Cardiac muscle cell (in vitro differentiated cells and primary cell): Measurements from ENCODE around the gene TP73. TPM values are rescaled to one million over a fixed set of nuclear protein-coding genes. Genes with fewer than 3 reads are reported as not detected.
"Not testable (repeated sequence)": the region's sequence is repeated elsewhere in the genome, so short reads cannot be mapped to it uniquely, and the experiment has no call there.

Experiments
- DNase-seq, 2 donors: peaks; one replicate each; pipeline versions ENCODE4 v3.0.0 to v3.0.0-alpha.2; 2010 to 2017; ENCODE audit warnings: low read depth in 1 of 2, low spot score in 1 of 2
- H3K27ac ChIP-seq: fragments of 200-600 bp; sonication (generic); 2 replicates; pipeline ENCODE4 v1.5.1; 2016
- H3K27me3 ChIP-seq: fragments of 200-600 bp; sonication (generic); 2 replicates; pipeline ENCODE4 v1.6.0; 2016; ENCODE audit warnings: control low read depth
- H3K36me3 ChIP-seq: fragments of 200-600 bp; sonication (generic); 2 replicates; pipeline ENCODE4 v1.5.1; 2016; ENCODE audit warnings: control low read depth
- H3K4me1 ChIP-seq: fragments of 200-600 bp; sonication (generic); 2 replicates; pipeline ENCODE4 v1.8.1; 2017; ENCODE audit warnings: low read depth, mild to moderate bottlenecking, mixed run types
- H3K4me3 ChIP-seq: fragments of 200-600 bp; sonication (generic); 2 replicates; pipeline ENCODE4 v1.5.1; 2016; ENCODE audit warnings: mild to moderate bottlenecking
- H3K9me3 ChIP-seq: fragments of 200-600 bp; sonication (generic); 2 replicates; pipeline ENCODE4 v1.5.1; 2017; ENCODE audit warnings: low read depth, mild to moderate bottlenecking, control low read depth
- polyA plus RNA-seq: library from polyadenylated mRNA; unstranded; fragments of >200 nt; fragmentation: Nextera tagmentation; extraction: Ambion mirVana; gene quantifications from 2 replicates; pipeline ENCODE4 v1.2.1, GENCODE V29; 2016
- total RNA-seq: library from RNA; depleted of rRNA; stranded (reverse); fragments of >200 nt; gene quantifications from 2 replicates; pipeline ENCODE4 v1.2.3, GENCODE V29; 2016
- TF ChIP-seq, protein P1 (sequence below): IDR thresholded peaks from 2 replicates; pipeline ENCODE4 v1.5.1; 2012; ENCODE audit warnings: low read depth, mild to moderate bottlenecking, low read length

Gene TP73
- total and polyA plus RNA-seq, 2 experiments from 2014 or later, result 0.87 TPM; not detected in 1

DNA sequence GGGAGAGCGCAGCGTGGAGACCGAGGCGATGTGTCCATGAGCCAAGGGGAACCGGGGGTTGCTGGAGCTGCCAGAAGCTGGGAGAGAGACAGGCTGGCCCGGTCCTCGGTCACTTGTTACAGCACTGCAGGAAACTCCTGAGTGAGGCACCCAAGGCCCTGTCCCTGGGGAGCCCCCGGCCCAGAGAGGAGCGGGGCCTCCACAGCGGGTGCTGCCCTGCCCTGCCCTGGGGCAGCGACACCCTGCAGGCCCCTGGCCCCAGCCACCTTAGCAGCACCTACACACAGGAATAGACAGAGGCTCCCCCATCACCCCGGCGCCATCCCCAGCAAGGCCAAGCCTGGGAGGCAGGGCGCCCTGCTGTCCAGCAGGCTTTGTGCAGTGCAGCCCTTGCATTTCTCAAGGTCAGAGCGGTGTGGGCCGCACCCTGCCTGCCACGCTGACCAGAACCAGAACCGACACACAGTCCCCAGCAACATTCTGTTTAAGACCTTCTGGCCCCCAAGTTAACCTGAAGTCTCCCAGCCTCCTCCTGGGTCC, 34.4 kb upstream of the TP73 start:
- H3K27me3 ChIP-seq, result no peaks in the 10 kb centered on the region
- no peak overlapping the region for H3K4me3 ChIP-seq
- no peak for DNase-seq
- peaks cover 19% of the 10 kb centered on the region for H3K4me1 ChIP-seq
- H3K36me3 ChIP-seq, result no peaks in the 10 kb centered on the region
- TF ChIP-seq, protein P1, sequence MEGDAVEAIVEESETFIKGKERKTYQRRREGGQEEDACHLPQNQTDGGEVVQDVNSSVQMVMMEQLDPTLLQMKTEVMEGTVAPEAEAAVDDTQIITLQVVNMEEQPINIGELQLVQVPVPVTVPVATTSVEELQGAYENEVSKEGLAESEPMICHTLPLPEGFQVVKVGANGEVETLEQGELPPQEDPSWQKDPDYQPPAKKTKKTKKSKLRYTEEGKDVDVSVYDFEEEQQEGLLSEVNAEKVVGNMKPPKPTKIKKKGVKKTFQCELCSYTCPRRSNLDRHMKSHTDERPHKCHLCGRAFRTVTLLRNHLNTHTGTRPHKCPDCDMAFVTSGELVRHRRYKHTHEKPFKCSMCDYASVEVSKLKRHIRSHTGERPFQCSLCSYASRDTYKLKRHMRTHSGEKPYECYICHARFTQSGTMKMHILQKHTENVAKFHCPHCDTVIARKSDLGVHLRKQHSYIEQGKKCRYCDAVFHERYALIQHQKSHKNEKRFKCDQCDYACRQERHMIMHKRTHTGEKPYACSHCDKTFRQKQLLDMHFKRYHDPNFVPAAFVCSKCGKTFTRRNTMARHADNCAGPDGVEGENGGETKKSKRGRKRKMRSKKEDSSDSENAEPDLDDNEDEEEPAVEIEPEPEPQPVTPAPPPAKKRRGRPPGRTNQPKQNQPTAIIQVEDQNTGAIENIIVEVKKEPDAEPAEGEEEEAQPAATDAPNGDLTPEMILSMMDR, result no peak
- no peak overlapping the region for H3K27ac ChIP-seq
- H3K9me3 ChIP-seq, result no peaks in the 10 kb centered on the region

DNA sequence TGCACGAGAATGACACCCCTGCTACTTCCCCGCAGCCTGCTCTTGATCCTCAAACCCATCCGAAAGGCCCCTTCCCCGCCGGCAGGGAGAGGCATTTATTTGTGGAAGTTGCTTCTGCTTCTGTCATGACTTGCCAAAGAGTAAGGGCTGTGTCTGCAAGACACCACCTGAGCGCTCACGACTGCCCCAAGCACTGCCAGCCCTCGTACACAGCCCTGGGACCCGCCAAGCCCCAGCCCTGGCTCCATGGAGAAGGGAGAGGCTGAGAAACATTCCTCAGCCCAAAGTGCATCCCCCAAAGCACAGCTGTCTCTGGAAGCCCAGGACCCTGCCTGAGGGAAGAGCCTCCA, 33.8 kb upstream of the TP73 start:
- Histone ChIP-seq H3K27ac (no peak overlapping the region), H3K4me3 (no peak overlapping the region), H3K36me3 (no peaks in the 10 kb centered on the region), H3K9me3 (no peaks in the 10 kb centered on the region), H3K4me1 (peaks cover 13% of the 10 kb centered on the region), H3K27me3 (no peaks in the 10 kb centered on the region)
- DNase-seq, result no peak
- TF ChIP-seq, protein P1, result no peak

DNA sequence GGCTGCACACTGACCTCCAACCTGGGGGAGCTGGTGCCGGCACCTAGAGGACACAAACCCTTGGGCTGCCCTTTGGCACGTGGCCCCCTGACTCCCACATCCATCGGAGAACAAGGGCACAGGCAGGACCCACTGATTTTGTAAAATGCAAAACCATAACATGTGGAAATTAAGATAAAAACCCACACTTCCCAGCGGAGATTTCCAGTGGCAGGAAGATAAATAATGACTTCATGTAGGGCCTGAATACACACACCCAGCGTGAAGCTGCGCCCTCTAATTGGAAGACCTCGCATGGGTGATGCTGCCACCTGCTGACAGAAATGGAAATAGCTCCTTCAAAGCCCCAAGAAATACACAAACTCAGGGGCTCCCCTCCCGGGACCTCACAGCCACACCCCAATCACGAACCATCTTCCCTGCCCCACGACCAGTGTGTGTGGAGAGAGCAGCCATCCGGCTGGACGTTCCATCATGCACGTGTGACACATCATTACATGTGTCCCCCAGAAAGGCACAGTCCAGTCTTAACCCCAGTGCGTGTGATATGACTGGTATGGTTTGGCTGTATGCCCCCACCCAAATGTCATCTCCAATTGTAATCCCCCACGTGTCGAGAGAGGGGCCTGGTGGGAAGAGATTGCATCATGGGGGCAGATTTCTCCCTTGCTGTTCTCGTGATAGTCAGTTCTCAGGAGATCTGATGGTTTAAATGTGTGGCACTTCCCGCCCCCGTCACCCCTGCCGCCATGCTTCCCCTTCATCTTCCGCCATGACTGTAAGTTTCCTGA, 33.2 kb upstream of the TP73 start:
- Histone ChIP-seq H3K4me3 (no peak overlapping the region), H3K27me3 (no peaks in the 10 kb centered on the region), H3K27ac (no peak overlapping the region), H3K36me3 (no peaks in the 10 kb centered on the region), H3K4me1 (peaks cover 12% of the 10 kb centered on the region), H3K9me3 (no peaks in the 10 kb centered on the region)
- TF ChIP-seq, protein P1, result peak; percentile 78
- peak; percentile 82 to 83 for DNase-seq

DNA sequence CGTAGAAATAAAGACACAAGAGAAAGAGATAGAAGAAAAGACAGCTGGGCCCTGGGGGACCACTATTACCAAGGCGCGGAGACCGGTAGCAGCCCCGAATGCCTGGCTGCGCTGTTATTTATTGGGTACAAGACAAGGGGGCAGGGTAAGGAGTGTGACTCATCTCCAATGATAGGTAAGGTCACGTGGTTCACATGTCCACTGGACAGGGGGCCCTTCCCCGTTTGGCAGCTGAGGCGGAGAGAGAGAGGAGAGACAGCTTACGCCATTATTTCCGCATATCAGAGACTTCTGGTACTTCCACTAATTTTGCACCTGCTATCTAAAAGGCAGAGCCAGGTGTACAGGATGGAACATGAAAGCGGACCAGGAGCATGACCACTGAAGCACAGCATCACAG, 31.6 kb upstream of the TP73 start:
- Histone ChIP-seq H3K9me3 (no peaks in the 10 kb centered on the region), H3K27ac (no peak overlapping the region), H3K4me3 (no peak overlapping the region), H3K4me1 (peaks cover 6% of the 10 kb centered on the region), H3K36me3 (no peaks in the 10 kb centered on the region), H3K27me3 (no peaks in the 10 kb centered on the region)
- no peak for DNase-seq
- TF ChIP-seq, protein P1, result no peak

DNA sequence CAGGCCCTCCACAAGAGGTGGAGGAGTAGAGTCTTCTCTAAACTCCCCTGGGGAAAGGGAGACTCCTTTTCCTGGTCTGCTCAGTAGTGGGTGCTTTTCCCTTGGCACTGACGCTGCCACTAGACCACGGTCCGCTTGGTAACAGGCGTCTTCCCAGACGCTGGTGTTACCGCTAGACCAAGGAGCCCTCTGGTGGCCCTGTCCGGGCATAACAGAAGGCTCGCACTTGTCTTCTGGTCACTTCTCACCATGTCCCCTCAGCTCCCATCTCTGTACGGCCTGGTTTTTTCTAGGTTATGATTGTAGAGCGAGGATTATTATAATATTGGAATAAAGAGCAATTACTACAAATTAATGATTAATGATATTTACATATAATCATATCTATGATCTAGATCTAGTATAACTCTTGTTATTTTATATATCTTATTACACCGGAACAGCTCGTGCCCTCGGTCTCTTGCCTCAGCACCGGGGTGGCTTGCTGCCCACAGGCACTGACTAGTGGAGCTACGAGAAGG, 31.1 kb upstream of the TP73 start:
- not testable (repeated sequence) for H3K4me3 ChIP-seq, H3K4me1 ChIP-seq, H3K27me3 ChIP-seq, H3K36me3 ChIP-seq, H3K9me3 ChIP-seq, H3K27ac ChIP-seq
- peak; percentile 35 to 48 for DNase-seq
- TF ChIP-seq, protein P1, result peak; percentile 64

DNA sequence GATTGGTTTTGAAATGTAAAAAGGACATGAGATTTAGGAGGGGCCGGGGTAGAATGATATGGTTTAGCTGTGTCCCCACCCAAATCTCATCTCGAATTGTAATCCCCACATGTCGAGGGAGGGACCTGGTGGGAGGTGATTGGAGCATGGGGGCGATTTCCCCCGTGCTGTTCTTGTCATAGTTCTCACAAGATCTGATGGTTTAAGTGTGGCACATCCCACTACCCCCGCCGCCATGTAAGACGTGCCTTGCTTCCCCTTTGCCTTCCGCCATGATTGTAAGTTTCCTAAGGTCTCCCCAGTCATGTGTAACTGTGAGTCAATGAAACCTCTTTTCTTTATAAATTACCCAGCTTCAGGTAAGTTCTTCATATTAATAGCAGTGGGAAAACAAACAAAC, 30.2 kb upstream of the TP73 start:
- not testable (repeated sequence) for H3K4me3 ChIP-seq, H3K27ac ChIP-seq, H3K27me3 ChIP-seq, DNase-seq, H3K9me3 ChIP-seq, H3K4me1 ChIP-seq, H3K36me3 ChIP-seq
